Measurements from ENCODE around the gene RBPJ.

GRCh38 chr4:26397086-26397485 is 76.3 kb downstream of the RBPJ start:
- no peak for TF ChIP-seq CTCF (IDR thresholded peaks at IDR 0.05)
- TF ChIP-seq POLR2A (IDR thresholded peaks at IDR 0.05): no peak

Measured in body of pancreas (tissue), 4 donors.